Natural killer cell (primary cell): ENCODE data around the gene XAGE3. TPM values are rescaled to one million over a fixed set of nuclear protein-coding genes. Genes with fewer than 3 reads are reported as not detected.

Experiments used
- ATAC-seq, 3 donors: fragments of 150-1000 bp in 2 of 3; fragments of 200-7000 bp in 1 of 3; cut with Tn5 transposase; 1 replicate in 1 of 3; 2 replicates in 2 of 3; pipeline ENCODE4 v1.10.0; 2021; ENCODE audit warnings: mild to moderate bottlenecking in 2 of 3, moderate library complexity in 2 of 3
- DNase-seq, 2 donors: peaks; one replicate each; pipeline versions ENCODE4 v3.0.0 to v3.0.0-alpha.2; 2013 to 2021; ENCODE audit warnings: mixed read lengths in 1 of 2
- H3K27ac ChIP-seq: one replicate; pipeline ENCODE4 v1.5.1; 2013; ENCODE audit warnings: mild to moderate bottlenecking, low read length
- H3K27me3 ChIP-seq: one replicate; pipeline ENCODE4 v1.6.1; 2013; ENCODE audit warnings: low read length; ENCODE audit not compliant: control insufficient read depth, insufficient read depth
- H3K36me3 ChIP-seq: one replicate; pipeline ENCODE4 v1.6.1; 2013; ENCODE audit warnings: low read length; ENCODE audit not compliant: control insufficient read depth, insufficient read depth
- H3K4me1 ChIP-seq: one replicate; pipeline ENCODE4 v1.6.1; 2013; ENCODE audit warnings: low read length; ENCODE audit not compliant: control insufficient read depth, insufficient read depth
- H3K4me3 ChIP-seq: one replicate; pipeline ENCODE4 v1.5.1; 2013; ENCODE audit warnings: low read length
- H3K9me3 ChIP-seq: one replicate; pipeline ENCODE4 v1.6.1; 2013; ENCODE audit warnings: low read length; ENCODE audit not compliant: control insufficient read depth, insufficient read depth
- H3K27ac Mint-ChIP-seq, 2 donors: one replicate each; pipeline ENCODE4 v1.8.0; 2022; ENCODE audit warnings: mild to moderate bottlenecking in 2 of 2, mixed read lengths in 2 of 2, moderate library complexity in 1 of 2
- H3K27me3 Mint-ChIP-seq, 2 donors: one replicate each; pipeline ENCODE4 v1.8.0; 2022; ENCODE audit warnings: low read depth in 2 of 2, mixed read lengths in 2 of 2
- H3K36me3 Mint-ChIP-seq: one replicate; pipeline ENCODE4 v1.8.0; 2022; ENCODE audit warnings: mixed read lengths
- H3K4me1 Mint-ChIP-seq, 2 donors: one replicate each; pipeline ENCODE4 v1.8.0; 2022; ENCODE audit warnings: mixed read lengths in 2 of 2
- H3K4me3 Mint-ChIP-seq: one replicate; pipeline ENCODE4 v1.8.0; 2022; ENCODE audit warnings: mild to moderate bottlenecking, moderate library complexity, mixed read lengths
- H3K9me3 Mint-ChIP-seq, 2 donors: one replicate each; pipeline ENCODE4 v1.8.0; 2022; ENCODE audit warnings: mixed read lengths in 2 of 2
- CTCF ChIP-seq: fragments of 200-600 bp; IDR thresholded peaks from one replicate; pipeline ENCODE4 v1.8.0; 2022; ENCODE audit warnings: antibody characterized with exemption
- WGBS: methylation state at CpG from one replicate; pipeline ENCODE4 v1.1.7; 2013; ENCODE audit warnings: missing lambda C conversion rate; ENCODE audit not compliant: insufficient coverage; 5-methylcytosine and 5-hydroxymethylcytosine counted together
- intact Hi-C: fragments of 100-400 bp; cut with micrococcal nuclease; formaldehyde crosslinking; loops from one replicate; pipeline ENCODE4 v1.14.2; 2022
- total RNA-seq, 4 donors: library from RNA; stranded (reverse); fragments of 120-200 nt in 1 of 4; gene quantifications; one replicate each; pipeline versions ENCODE4 v1.2.3 to v1.2.4, GENCODE V29; 2013 to 2022

Gene XAGE3
- total RNA-seq, 3 donors from 2014 or later (not counting 1 experiment from before 2014, with no cell fraction given): not detected

GRCh38 chrX:52824608-52825007 is 43.3 kb downstream of the XAGE3 start:
- Mint-ChIP-seq H3K36me3 (no peaks in the 10 kb centered on the region), H3K27me3 (peaks cover 0 to 6% of the 10 kb centered on the region in 2 donors), H3K4me3 (no peak overlapping the region), H3K9me3 (no peaks in the 10 kb centered on the region), H3K4me1 (no peaks in the 10 kb centered on the region), H3K27ac (no peak overlapping the region)
- Histone ChIP-seq H3K9me3 (no peaks in the 10 kb centered on the region), H3K4me3 (no peak overlapping the region), H3K27ac (no peak overlapping the region), H3K27me3 (no peaks in the 10 kb centered on the region), H3K4me1 (no peaks in the 10 kb centered on the region), H3K36me3 (no peaks in the 10 kb centered on the region)
- intact Hi-C loops: no loop called here
- no CpG with 5 or more reads among the region's 2 CpGs for WGBS
- TF ChIP-seq CTCF: no peak
- no peak for ATAC-seq
- no peak for DNase-seq

- WGBS: 83% methylated on average over 9 of the region's 11 CpGs
- Mint-ChIP-seq H3K9me3 (no peaks in the 10 kb centered on the region), H3K27me3 (peaks cover 0 to 26% of the 10 kb centered on the region in 2 donors), H3K36me3 (no peaks in the 10 kb centered on the region), H3K27ac (no peak overlapping the region), H3K4me1 (no peaks in the 10 kb centered on the region), H3K4me3 (no peak overlapping the region)
- H3K4me3 ChIP-seq: no peak overlapping the region
- no peaks in the 10 kb centered on the region for H3K27me3 ChIP-seq
- H3K36me3 ChIP-seq: no peaks in the 10 kb centered on the region
- DNase-seq (no peak), ATAC-seq (no peak)
- intact Hi-C loops: no loop called here
- no peaks in the 10 kb centered on the region for H3K9me3 ChIP-seq
- no peak for TF ChIP-seq CTCF
- no peaks in the 10 kb centered on the region for H3K4me1 ChIP-seq
- no peak overlapping the region for H3K27ac ChIP-seq
Observed at GRCh38 chrX:52821079-52821760, 46.7 kb downstream of the XAGE3 start.

GRCh38 chrX:52819788-52820187 is 48.1 kb downstream of the XAGE3 start:
- H3K27me3 ChIP-seq: no peaks in the 10 kb centered on the region
- intact Hi-C loops: no loop called here
- WGBS: 71% methylated on average over 3 of the region's 4 CpGs
- DNase-seq (no peak), ATAC-seq (no peak)
- no peak overlapping the region for H3K27ac Mint-ChIP-seq
- no peaks in the 10 kb centered on the region for H3K4me1 Mint-ChIP-seq
- H3K4me3 ChIP-seq: no peak overlapping the region
- no peaks in the 10 kb centered on the region for H3K4me1 ChIP-seq
- TF ChIP-seq CTCF: no peak
- H3K9me3 ChIP-seq: no peaks in the 10 kb centered on the region
- H3K27ac ChIP-seq: no peak overlapping the region
- peaks cover 0 to 31% of the 10 kb centered on the region in 2 donors for H3K27me3 Mint-ChIP-seq
- H3K36me3 Mint-ChIP-seq: no peaks in the 10 kb centered on the region
- no peaks in the 10 kb centered on the region for H3K36me3 ChIP-seq
- no peak overlapping the region for H3K4me3 Mint-ChIP-seq
- H3K9me3 Mint-ChIP-seq: no peaks in the 10 kb centered on the region

Other genes starting within 250 kb of the XAGE3 start
- gene SSX7, start 213.2 kb downstream of the XAGE3 start, total RNA-seq: not detected
- not detected for gene SSX2, start 160.9 kb downstream of the XAGE3 start, total RNA-seq
- gene SSX2B, start 116.8 kb downstream of the XAGE3 start, total RNA-seq: not detected
- gene SPANXN5, start 70.7 kb downstream of the XAGE3 start, total RNA-seq: not detected
- not detected for gene XAGE5, start 56.8 kb downstream of the XAGE3 start, total RNA-seq
- 10 to 100 TPM; 11.2 to 14.3 (median 13.8) TPM for gene FAM156B, start 29.2 kb upstream of the XAGE3 start, total RNA-seq
- 10 to 100 TPM; 16.2 to 19.2 (median 18.7) TPM for gene FAM156A, start 90.4 kb upstream of the XAGE3 start, total RNA-seq
- under 1 TPM in 1 of 3 donors, not detected in 2; 0.48 TPM for gene GPR173, start 180.7 kb upstream of the XAGE3 start, total RNA-seq
- gene TSPYL2, start 214.3 kb upstream of the XAGE3 start, total RNA-seq: 100 to 1,000 TPM; 103 to 318 (median 139) TPM
- 10 to 100 TPM; 15.1 to 18.1 (median 17.1) TPM for gene KANTR, start 226.1 kb upstream of the XAGE3 start, total RNA-seq